ENCODE measurements around the gene BORCS6.

The BORCS6 gene

GRCh38 chr17:8186787-8187516, 3.0 kb downstream of the BORCS6 start:
- Histone ChIP-seq H3K4me1 (ENCODE audit: control insufficient read depth in 2 of 2, insufficient read depth in 1 of 2, low read depth in 1 of 2, low read length in 2 of 2) (peaks cover 20% of the 10 kb centered on the region in 2 donors), H4K91ac (ENCODE audit: low read depth, low read length, poor library complexity) (no peak overlapping the region), H3K36me3 (replicated peaks in 1 of 2; ENCODE audit: control insufficient read depth in 2 of 2, insufficient read depth in 2 of 2, low read length in 2 of 2) (no peaks in the 10 kb centered on the region), H2BK5ac (ENCODE audit: low read length) (no peak overlapping the region), H3K27ac (replicated peaks; ENCODE audit: low read length) (peak overlapping the region; percentile 80), H3K4me3 (ENCODE audit: low read length in 2 of 2) (peak overlapping the region; percentile 69 to 98), H3K27me3 (ENCODE audit: control insufficient read depth in 3 of 3, insufficient read depth in 3 of 3, low read depth in 1 of 3, low read length in 3 of 3) (peaks cover 0 to 16% (median 3%) of the 10 kb centered on the region in 3 experiments), H2AFZ (ENCODE audit: low read length) (peak overlapping the region; percentile 92), H3K79me1 (ENCODE audit: low read depth, low read length) (peaks cover 9% of the 10 kb centered on the region), H3K14ac (ENCODE audit: low read length) (peak overlapping the region; percentile 25), H3K4me2 (ENCODE audit: insufficient read depth, low read length, poor library complexity, severe bottlenecking) (peak overlapping the region; percentile 79), H4K8ac (ENCODE audit: low read depth, low read length) (no peak overlapping the region), H3K23ac (ENCODE audit: low read depth, low read length, poor library complexity) (no peak overlapping the region), H2BK120ac (ENCODE audit: low read depth, low read length) (no peak overlapping the region), H3K4ac (ENCODE audit: low read length) (no peak overlapping the region), H2BK12ac (ENCODE audit: low read length) (no peak overlapping the region), H3K9ac (ENCODE audit: low read depth, low read length, poor library complexity) (peak overlapping the region; percentile 93), H2AK5ac (ENCODE audit: low read depth, low read length) (no peak overlapping the region), H3K18ac (ENCODE audit: low read length) (peak overlapping the region; percentile 20), H3K9me3 (replicated peaks in 1 of 2; ENCODE audit: control insufficient read depth in 2 of 2, insufficient read depth in 1 of 2, low read depth in 1 of 2, low read length in 2 of 2) (no peaks in the 10 kb centered on the region), H2BK15ac (ENCODE audit: low read length) (no peak overlapping the region)
- WGBS, 2 donors (ENCODE audit: extremely low coverage in 2 of 2, insufficient read length in 2 of 2, insufficient replicate concordance in 1 of 2): no CpG with 5 or more reads among the region's 32 CpGs
- peak; percentile 93 for DNase-seq (ENCODE audit: low spot score)

GRCh38 chr17:8186446-8186786, 3.6 kb downstream of the BORCS6 start:
- H4K8ac ChIP-seq (ENCODE audit: low read depth, low read length): no peak overlapping the region
- peak overlapping the region; percentile 97 for H3K18ac ChIP-seq (ENCODE audit: low read length)
- no peak overlapping the region for H2BK15ac ChIP-seq (ENCODE audit: low read length)
- peak overlapping the region; percentile 78 for H3K27ac ChIP-seq (replicated peaks; ENCODE audit: low read length)
- peaks cover 0 to 16% (median 3%) of the 10 kb centered on the region in 3 experiments for H3K27me3 ChIP-seq (ENCODE audit: control insufficient read depth in 3 of 3, insufficient read depth in 3 of 3, low read depth in 1 of 3, low read length in 3 of 3)
- H3K4me1 ChIP-seq (ENCODE audit: control insufficient read depth in 2 of 2, insufficient read depth in 1 of 2, low read depth in 1 of 2, low read length in 2 of 2): peaks cover 19 to 20% of the 10 kb centered on the region in 2 donors
- no peak overlapping the region for H3K14ac ChIP-seq (ENCODE audit: low read length)
- H2AFZ ChIP-seq (ENCODE audit: low read length): peak overlapping the region; percentile 92
- H3K79me1 ChIP-seq (ENCODE audit: low read depth, low read length): peaks cover 9% of the 10 kb centered on the region
- H2BK120ac ChIP-seq (ENCODE audit: low read depth, low read length): no peak overlapping the region
- peak overlapping the region; percentile 32 for H3K4me2 ChIP-seq (ENCODE audit: insufficient read depth, low read length, poor library complexity, severe bottlenecking)
- no peaks in the 10 kb centered on the region for H3K36me3 ChIP-seq (replicated peaks in 1 of 2; ENCODE audit: control insufficient read depth in 2 of 2, insufficient read depth in 2 of 2, low read length in 2 of 2)
- no CpG with 5 or more reads among the region's 23 CpGs for WGBS, 2 donors (ENCODE audit: extremely low coverage in 2 of 2, insufficient read length in 2 of 2, insufficient replicate concordance in 1 of 2)
- DNase-seq (ENCODE audit: low spot score): no peak
- no peak overlapping the region for H2BK12ac ChIP-seq (ENCODE audit: low read length)
- no peak overlapping the region for H2AK5ac ChIP-seq (ENCODE audit: low read depth, low read length)
- H4K91ac ChIP-seq (ENCODE audit: low read depth, low read length, poor library complexity): no peak overlapping the region
- H3K23ac ChIP-seq (ENCODE audit: low read depth, low read length, poor library complexity): no peak overlapping the region
- H3K4me3 ChIP-seq (ENCODE audit: low read length in 2 of 2): peak overlapping the region; percentile 69 to 98
- H3K4ac ChIP-seq (ENCODE audit: low read length): no peak overlapping the region
- peak overlapping the region; percentile 26 for H2BK5ac ChIP-seq (ENCODE audit: low read length)
- H3K9ac ChIP-seq (ENCODE audit: low read depth, low read length, poor library complexity): peak overlapping the region; percentile 93
- H3K9me3 ChIP-seq (replicated peaks in 1 of 2; ENCODE audit: control insufficient read depth in 2 of 2, insufficient read depth in 1 of 2, low read depth in 1 of 2, low read length in 2 of 2): no peaks in the 10 kb centered on the region

GRCh38 chr17:8185582-8186445, 4.2 kb downstream of the BORCS6 start:
- H3K14ac ChIP-seq (ENCODE audit: low read length): no peak overlapping the region
- H3K4ac ChIP-seq (ENCODE audit: low read length): no peak overlapping the region
- WGBS, 2 donors (ENCODE audit: extremely low coverage in 2 of 2, insufficient read length in 2 of 2, insufficient replicate concordance in 1 of 2): no CpG with 5 or more reads among the region's 44 CpGs
- peaks cover 19 to 20% of the 10 kb centered on the region in 2 donors for H3K4me1 ChIP-seq (ENCODE audit: control insufficient read depth in 2 of 2, insufficient read depth in 1 of 2, low read depth in 1 of 2, low read length in 2 of 2)
- peak overlapping the region; percentile 78 for H3K27ac ChIP-seq (replicated peaks; ENCODE audit: low read length)
- no peak overlapping the region for H2BK15ac ChIP-seq (ENCODE audit: low read length)
- H2AK5ac ChIP-seq (ENCODE audit: low read depth, low read length): no peak overlapping the region
- no peak overlapping the region for H2BK120ac ChIP-seq (ENCODE audit: low read depth, low read length)
- no peaks in the 10 kb centered on the region for H3K36me3 ChIP-seq (replicated peaks in 1 of 2; ENCODE audit: control insufficient read depth in 2 of 2, insufficient read depth in 2 of 2, low read length in 2 of 2)
- H2BK12ac ChIP-seq (ENCODE audit: low read length): no peak overlapping the region
- H3K79me1 ChIP-seq (ENCODE audit: low read depth, low read length): peaks cover 9% of the 10 kb centered on the region
- H3K4me2 ChIP-seq (ENCODE audit: insufficient read depth, low read length, poor library complexity, severe bottlenecking): peak overlapping the region; percentile 66
- H3K9ac ChIP-seq (ENCODE audit: low read depth, low read length, poor library complexity): peak overlapping the region; percentile 82
- H3K4me3 ChIP-seq (ENCODE audit: low read length in 2 of 2): peak overlapping the region; percentile 69 to 98
- peak overlapping the region; percentile 89 for H3K18ac ChIP-seq (ENCODE audit: low read length)
- no peak overlapping the region for H4K91ac ChIP-seq (ENCODE audit: low read depth, low read length, poor library complexity)
- peak; percentile 91 for DNase-seq (ENCODE audit: low spot score)
- no peaks in the 10 kb centered on the region for H3K9me3 ChIP-seq (replicated peaks in 1 of 2; ENCODE audit: control insufficient read depth in 2 of 2, insufficient read depth in 1 of 2, low read depth in 1 of 2, low read length in 2 of 2)
- peaks cover 0 to 16% (median 3%) of the 10 kb centered on the region in 3 experiments for H3K27me3 ChIP-seq (ENCODE audit: control insufficient read depth in 3 of 3, insufficient read depth in 3 of 3, low read depth in 1 of 3, low read length in 3 of 3)
- H2BK5ac ChIP-seq (ENCODE audit: low read length): peak overlapping the region; percentile 26
- H3K23ac ChIP-seq (ENCODE audit: low read depth, low read length, poor library complexity): no peak overlapping the region
- H2AFZ ChIP-seq (ENCODE audit: low read length): peak overlapping the region; percentile 92
- H4K8ac ChIP-seq (ENCODE audit: low read depth, low read length): no peak overlapping the region
